A673 (cell line): Measurements from ENCODE around the gene TSC2. TPM values are rescaled to one million over a fixed set of nuclear protein-coding genes. Genes with fewer than 3 reads are reported as not detected.

Source experiments
- BruUV-seq: library from RNA; stranded (reverse); fragments of 400-500 nt; replicated peaks from 2 replicates; lab custom pipeline; 2021; lab: Mats Ljungman, UMichigan
- CTCF ChIA-PET: fragments of 300-600 bp; sonication (Branson Sonifier 250); formaldehyde crosslinking; loops from one replicate; lab custom pipeline; 2022; ENCODE audit warnings: antibody characterized with exemption; lab: Charles Lee
- POLR2A ChIA-PET: fragments of 300-600 bp; sonication (Branson Sonifier 250); formaldehyde crosslinking; loops from one replicate; lab custom pipeline; 2022; ENCODE audit warnings: antibody characterized with exemption; ENCODE audit not compliant: low non-redundant PET; lab: Charles Lee
- DNase-seq: peaks from one replicate; pipeline ENCODE4 v3.0.0-alpha.2; 2015; ENCODE audit warnings: low spot score
- H3K27ac ChIP-seq: fragments of 200-600 bp; sonication (generic); 2 replicates; pipeline ENCODE4 v1.5.1; 2016; ENCODE audit warnings: mixed run types, low read depth, mild to moderate bottlenecking, mixed read lengths, antibody characterized with exemption, low read length; ENCODE audit not compliant: poor library complexity, severe bottlenecking
- H3K27me3 ChIP-seq: fragments of 200-600 bp; sonication (generic); replicated peaks from 2 replicates; pipeline ENCODE4 v1.6.1; 2017; ENCODE audit warnings: mixed run types, low read depth, mild to moderate bottlenecking, mixed read lengths, antibody characterized with exemption, low read length; ENCODE audit not compliant: insufficient read depth, poor library complexity
- H3K36me3 ChIP-seq: fragments of 200-600 bp; sonication (generic); 2 replicates; pipeline ENCODE4 v1.6.1; 2016; ENCODE audit warnings: mixed run types, mild to moderate bottlenecking, mixed read lengths, antibody characterized with exemption, low read length; ENCODE audit not compliant: insufficient read depth, poor library complexity, severe bottlenecking
- H3K4me1 ChIP-seq: fragments of 200-600 bp; sonication (generic); 2 replicates; pipeline ENCODE4 v1.6.1; 2017; ENCODE audit warnings: mixed run types, mild to moderate bottlenecking, mixed read lengths, antibody characterized with exemption, low read length; ENCODE audit not compliant: insufficient read depth, poor library complexity, severe bottlenecking
- H3K4me3 ChIP-seq: fragments of 200-600 bp; sonication (generic); 2 replicates; pipeline ENCODE4 v1.5.1; 2016; ENCODE audit warnings: low read depth, mixed run types, mild to moderate bottlenecking, mixed read lengths, low read length; ENCODE audit not compliant: poor library complexity, severe bottlenecking
- H3K9me3 ChIP-seq: fragments of 200-600 bp; sonication (generic); 2 replicates; pipeline ENCODE4 v1.6.1; 2016; ENCODE audit warnings: mixed run types, low read depth, mild to moderate bottlenecking, mixed read lengths, antibody characterized with exemption, low read length; ENCODE audit not compliant: poor library complexity, severe bottlenecking
- EZH2 ChIP-seq: fragments of 200-600 bp; sonication (generic); IDR thresholded peaks from 2 replicates; pipeline ENCODE4 v1.6.1; 2017; ENCODE audit warnings: borderline replicate concordance, low read depth, mild to moderate bottlenecking, mixed read lengths, antibody characterized with exemption, low read length; ENCODE audit not compliant: poor library complexity, severe bottlenecking
- intact Hi-C: fragments of 100-400 bp; cut with micrococcal nuclease; formaldehyde crosslinking; loops from one replicate; pipeline ENCODE4 v1.10.0; 2022; ENCODE audit not compliant: unreplicated experiment
- total RNA-seq: library from RNA; stranded (reverse); gene quantifications from 2 replicates; pipeline ENCODE4 v1.2.3, GENCODE V29; 2021
- TF ChIP-seq, protein P1 (sequence below): fragments of 300-800, 200-600 bp; sonication (generic); conservative IDR thresholded peaks from 2 replicates; pipeline ENCODE4 v1.5.1; 2017; ENCODE audit warnings: low read depth, mild to moderate bottlenecking, antibody characterized with exemption, low read length, moderate library complexity, mixed read lengths

TSC2 gene
- total RNA-seq, 1 experiment from 2014 or later: 125 TPM

DNA sequence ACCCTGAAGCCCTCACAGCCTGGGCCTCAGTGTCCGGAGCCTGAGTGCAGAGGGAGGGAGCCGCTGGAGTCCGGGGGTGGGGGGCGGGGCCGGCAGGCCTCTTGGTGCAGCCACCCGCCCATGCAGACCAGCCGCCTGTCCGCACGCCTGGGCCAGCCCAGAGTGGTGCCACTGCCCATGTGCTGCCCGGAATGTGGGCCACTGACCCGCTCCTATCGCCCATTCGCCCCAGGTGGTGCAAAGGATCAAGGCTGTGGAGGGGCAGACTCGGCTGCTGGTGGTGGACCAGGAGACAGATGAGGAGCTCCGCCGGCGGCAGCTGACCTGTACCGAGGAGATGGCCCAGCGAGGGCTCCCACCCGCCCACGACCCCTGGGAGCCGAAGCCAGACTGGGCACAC, 18.4 kb upstream of the TSC2 start:
- peaks cover 22% of the 10 kb centered on the region for H3K4me1 ChIP-seq
- ChIA-PET POLR2A (no interaction called here), CTCF (no interaction called here)
- TF ChIP-seq, protein P1, sequence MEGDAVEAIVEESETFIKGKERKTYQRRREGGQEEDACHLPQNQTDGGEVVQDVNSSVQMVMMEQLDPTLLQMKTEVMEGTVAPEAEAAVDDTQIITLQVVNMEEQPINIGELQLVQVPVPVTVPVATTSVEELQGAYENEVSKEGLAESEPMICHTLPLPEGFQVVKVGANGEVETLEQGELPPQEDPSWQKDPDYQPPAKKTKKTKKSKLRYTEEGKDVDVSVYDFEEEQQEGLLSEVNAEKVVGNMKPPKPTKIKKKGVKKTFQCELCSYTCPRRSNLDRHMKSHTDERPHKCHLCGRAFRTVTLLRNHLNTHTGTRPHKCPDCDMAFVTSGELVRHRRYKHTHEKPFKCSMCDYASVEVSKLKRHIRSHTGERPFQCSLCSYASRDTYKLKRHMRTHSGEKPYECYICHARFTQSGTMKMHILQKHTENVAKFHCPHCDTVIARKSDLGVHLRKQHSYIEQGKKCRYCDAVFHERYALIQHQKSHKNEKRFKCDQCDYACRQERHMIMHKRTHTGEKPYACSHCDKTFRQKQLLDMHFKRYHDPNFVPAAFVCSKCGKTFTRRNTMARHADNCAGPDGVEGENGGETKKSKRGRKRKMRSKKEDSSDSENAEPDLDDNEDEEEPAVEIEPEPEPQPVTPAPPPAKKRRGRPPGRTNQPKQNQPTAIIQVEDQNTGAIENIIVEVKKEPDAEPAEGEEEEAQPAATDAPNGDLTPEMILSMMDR: no peak
- no peak for TF ChIP-seq EZH2
- no peaks in the 10 kb centered on the region for H3K27me3 ChIP-seq
- no peaks in the 10 kb centered on the region for H3K36me3 ChIP-seq
- H3K9me3 ChIP-seq: no peaks in the 10 kb centered on the region
- intact Hi-C loops: no loop called here
- BruUV-seq: no TSS peak
- H3K4me3 ChIP-seq: no peak overlapping the region
- no peak overlapping the region for H3K27ac ChIP-seq
- DNase-seq: no peak

DNA sequence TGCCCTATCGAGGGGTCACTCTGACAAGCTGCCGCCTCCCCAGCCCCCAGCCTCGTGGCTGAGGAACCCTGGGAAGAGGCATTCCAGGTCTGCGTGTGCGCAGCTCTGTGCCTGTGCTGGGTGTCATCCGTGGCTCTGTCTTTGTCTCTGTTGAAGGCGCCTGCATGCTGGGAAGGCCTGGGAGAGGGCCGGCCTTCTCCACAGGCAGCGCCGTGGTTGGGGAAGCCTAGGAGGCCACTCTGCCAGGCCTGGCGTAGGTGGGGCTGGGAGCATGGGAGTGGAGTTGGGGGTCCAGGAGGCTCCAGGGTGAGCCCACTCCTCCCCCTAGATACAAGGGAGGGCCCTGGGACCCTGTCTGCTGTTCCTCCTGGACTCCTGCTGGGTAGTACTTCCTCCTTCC, 17.7 kb upstream of the TSC2 start:
- intact Hi-C loops: no loop called here
- Histone ChIP-seq H3K4me1 (peaks cover 22% of the 10 kb centered on the region), H3K9me3 (no peaks in the 10 kb centered on the region), H3K4me3 (no peak overlapping the region), H3K27ac (no peak overlapping the region), H3K27me3 (no peaks in the 10 kb centered on the region), H3K36me3 (no peaks in the 10 kb centered on the region)
- ChIA-PET CTCF (no interaction called here), POLR2A (no interaction called here)
- DNase-seq: no peak
- BruUV-seq: no TSS peak
- TF ChIP-seq EZH2: no peak
- TF ChIP-seq, protein P1: no peak

DNA sequence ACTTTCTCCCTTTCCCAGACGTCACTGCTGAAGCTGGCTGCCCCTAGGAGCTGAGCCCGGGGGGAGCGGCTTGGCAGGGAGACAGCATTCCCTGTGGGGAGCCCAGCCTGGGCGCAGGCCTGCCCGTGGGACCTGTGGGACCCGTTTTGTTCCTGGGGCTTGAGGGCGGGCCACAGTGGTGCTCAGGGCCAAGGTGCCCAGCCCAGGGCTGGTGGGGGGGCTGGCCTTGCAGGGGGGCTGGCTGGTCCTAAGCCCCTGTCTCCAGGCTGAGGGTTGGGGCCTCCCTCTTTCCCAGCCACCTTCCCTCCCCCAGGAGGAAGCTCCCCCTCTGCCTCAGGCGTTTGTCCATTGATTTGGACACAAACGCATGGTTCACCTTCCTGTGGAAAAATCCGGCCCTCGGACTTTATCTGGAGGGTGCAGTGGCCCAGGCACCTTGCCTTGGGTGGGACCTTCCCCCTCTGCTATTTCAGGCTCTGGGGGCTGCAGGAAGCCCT, 16.7 kb upstream of the TSC2 start:
- Histone ChIP-seq H3K36me3 (peaks cover under 1% of the 10 kb centered on the region), H3K4me1 (peaks cover 30% of the 10 kb centered on the region), H3K27ac (peak overlapping the region; percentile 45), H3K4me3 (no peak overlapping the region), H3K27me3 (no peaks in the 10 kb centered on the region), H3K9me3 (no peaks in the 10 kb centered on the region)
- no TSS peak for BruUV-seq
- TF ChIP-seq, protein P1: no peak
- TF ChIP-seq EZH2: no peak
- peak; percentile 54 for DNase-seq
- intact Hi-C loops: no loop called here
- ChIA-PET CTCF (no interaction called here), POLR2A (interaction anchor here (0.7 kb wide), 1 partner anchor 1877 kb away, joined by 3 read pairs; no protein-coding TSS in a partner anchor)
